H1 (cell line): ENCODE data around the gene ZNF134. TPM values are rescaled to one million over a fixed set of nuclear protein-coding genes. Genes with fewer than 3 reads are reported as not detected.

Source experiments
- CTCF ChIA-PET: fragments of 300-600 bp; sonication (Branson Sonifier 250); formaldehyde crosslinking; loops from one replicate; lab custom pipeline; 2021; ENCODE audit not compliant: partially characterized antibody; lab: Charles Lee
- POLR2A ChIA-PET: fragments of 300-600 bp; sonication (Branson Sonifier 250); formaldehyde crosslinking; loops from one replicate; lab custom pipeline; 2021; ENCODE audit warnings: inconsistent platforms; ENCODE audit not compliant: partially characterized antibody; lab: Charles Lee
- DNase-seq, 2 experiments: peaks; one replicate each; pipeline versions ENCODE4 v3.0.0 to v3.0.0-alpha.2; 2010 to 2022; ENCODE audit warnings: low spot score in 2 of 2, low read depth in 1 of 2, mixed read lengths in 1 of 2
- FAIRE-seq: peaks from 2 replicates; lab custom pipeline; 2011; peaks lifted over from hg19 to GRCh38; lab: Jason Lieb, UNC
- H2AFZ ChIP-seq: 2 replicates; pipeline ENCODE4 v1.8.1; 2012; ENCODE audit warnings: low read length, inconsistent platforms
- H2AK5ac ChIP-seq: 2 replicates; pipeline ENCODE4 v1.6.1; 2013; ENCODE audit warnings: low read depth, low read length
- H2BK120ac ChIP-seq: replicated peaks from 2 replicates; pipeline ENCODE3; 2013; ENCODE audit warnings: low read depth, low read length, inconsistent platforms
- H2BK12ac ChIP-seq: 2 replicates; pipeline ENCODE4 v1.6.1; 2013; ENCODE audit warnings: low read depth, low read length
- H2BK15ac ChIP-seq: 2 replicates; pipeline ENCODE4 v1.6.1; 2013; ENCODE audit warnings: low read length
- H2BK20ac ChIP-seq: 2 replicates; pipeline ENCODE4 v1.6.1; 2013; ENCODE audit warnings: low read length
- H2BK5ac ChIP-seq: 2 replicates; pipeline ENCODE4 v1.6.1; 2013; ENCODE audit warnings: low read depth, low read length
- H3K14ac ChIP-seq: 2 replicates; pipeline ENCODE4 v1.6.1; 2013; ENCODE audit warnings: inconsistent platforms; ENCODE audit not compliant: insufficient read length
- H3K18ac ChIP-seq: 2 replicates; pipeline ENCODE4 v1.6.1; 2013; ENCODE audit warnings: low read length; ENCODE audit errors: extremely low read depth
- H3K23ac ChIP-seq: 2 replicates; pipeline ENCODE4 v1.6.1; 2013; ENCODE audit warnings: inconsistent platforms; ENCODE audit not compliant: insufficient read length
- H3K23me2 ChIP-seq: 2 replicates; pipeline ENCODE4 v1.6.1; 2013; ENCODE audit warnings: low read depth, low read length
- H3K27ac ChIP-seq: 2 replicates; pipeline ENCODE4 v1.6.1; 2011; ENCODE audit warnings: low read depth, low read length, inconsistent platforms
- H3K27me3 ChIP-seq, 4 experiments: replicated peaks in 1 of 4; 1 replicate in 1 of 4; 2 replicates in 3 of 4; pipeline versions ENCODE4 v1.6.1 to v1.8.1; 2011 to 2013; ENCODE audit warnings: low read length in 3 of 4, mild to moderate bottlenecking in 3 of 4, inconsistent platforms in 2 of 4, mixed read lengths in 2 of 4, moderate library complexity in 1 of 4; ENCODE audit not compliant: control insufficient read depth in 3 of 4, insufficient read depth in 3 of 4; ENCODE audit errors: extremely low read depth in 1 of 4
- H3K36me3 ChIP-seq, 4 experiments: 2 replicates each; pipeline versions ENCODE4 v1.6.1 to v1.8.1; 2011 to 2013; ENCODE audit warnings: mild to moderate bottlenecking in 4 of 4, low read length in 3 of 4, moderate library complexity in 2 of 4, control low read depth in 1 of 4, inconsistent platforms in 1 of 4; ENCODE audit not compliant: insufficient read depth in 4 of 4, control insufficient read depth in 2 of 4
- H3K4ac ChIP-seq: replicated peaks from 2 replicates; pipeline ENCODE3; 2013; ENCODE audit warnings: low read length, low read depth, mixed read lengths, inconsistent platforms; ENCODE audit not compliant: insufficient read length
- H3K4me1 ChIP-seq, 4 experiments: replicated peaks in 1 of 4; 1 replicate in 1 of 4; 2 replicates in 3 of 4; pipeline versions ENCODE4 v1.6.1 to v1.8.1; 2011 to 2013; ENCODE audit warnings: low read length in 3 of 4, inconsistent platforms in 2 of 4, mixed read lengths in 1 of 4; ENCODE audit not compliant: insufficient read depth in 4 of 4, control insufficient read depth in 3 of 4
- H3K4me2 ChIP-seq, 2 experiments: 2 replicates each; pipeline versions ENCODE4 v1.6.1 to v1.8.1; 2011 to 2013; ENCODE audit warnings: low read depth in 2 of 2, low read length in 2 of 2, control low read depth in 1 of 2, inconsistent platforms in 1 of 2, mild to moderate bottlenecking in 1 of 2; ENCODE audit not compliant: insufficient read depth in 1 of 2
- H3K4me3 ChIP-seq, 4 experiments: fragments of 200-600, 300-600 bp in 1 of 4; sonication (generic), shearing (Covaris generic), sonication (Bioruptor Twin) in 1 of 4; 2 replicates each; pipeline versions ENCODE4 v1.5.1 to v1.8.1; 2011 to 2016; ENCODE audit warnings: low read length in 4 of 4, low read depth in 3 of 4, control low read depth in 2 of 4, inconsistent platforms in 2 of 4, mild to moderate bottlenecking in 2 of 4, mixed read lengths in 1 of 4, moderate library complexity in 1 of 4; ENCODE audit not compliant: insufficient read depth in 2 of 4; ENCODE audit errors: extremely low read depth in 1 of 4
- H3K56ac ChIP-seq: replicated peaks from 2 replicates; pipeline ENCODE3; 2013; ENCODE audit warnings: low read depth, mild to moderate bottlenecking, mixed read lengths, low read length, inconsistent platforms; ENCODE audit not compliant: insufficient read length
- H3K79me1 ChIP-seq: 2 replicates; pipeline ENCODE4 v1.6.1; 2013; ENCODE audit warnings: low read depth, low read length, control low read depth
- H3K79me2 ChIP-seq, 2 experiments: 2 replicates each; pipeline versions ENCODE4 v1.6.1 to v1.8.1; 2012 to 2013; ENCODE audit warnings: low read length in 2 of 2, mild to moderate bottlenecking in 2 of 2, inconsistent platforms in 1 of 2; ENCODE audit not compliant: insufficient read depth in 2 of 2, control insufficient read depth in 1 of 2
- H3K9ac ChIP-seq, 4 experiments: replicated peaks in 1 of 4; 1 replicate in 1 of 4; 2 replicates in 3 of 4; pipeline versions ENCODE4 v1.6.1 to v1.8.1; 2011 to 2013; ENCODE audit warnings: low read depth in 3 of 4, low read length in 3 of 4, control low read depth in 2 of 4, mild to moderate bottlenecking in 2 of 4, moderate library complexity in 2 of 4, inconsistent platforms in 1 of 4; ENCODE audit errors: extremely low read depth in 1 of 4
- H3K9me3 ChIP-seq, 2 experiments: 2 replicates each; pipeline versions ENCODE4 v1.6.1 to v1.8.1; 2012 to 2013; ENCODE audit warnings: mild to moderate bottlenecking in 2 of 2, moderate library complexity in 2 of 2, control low read depth in 1 of 2, inconsistent platforms in 1 of 2, low read depth in 1 of 2, low read length in 1 of 2, mixed read lengths in 1 of 2; ENCODE audit not compliant: insufficient read depth in 2 of 2
- H4K20me1 ChIP-seq, 2 experiments: replicated peaks in 1 of 2; 2 replicates each; pipeline versions ENCODE3 to v1.8.1; 2011 to 2013; ENCODE audit warnings: inconsistent platforms in 2 of 2, low read length in 2 of 2, mild to moderate bottlenecking in 1 of 2; ENCODE audit not compliant: insufficient read depth in 2 of 2, control insufficient read depth in 1 of 2
- H4K5ac ChIP-seq: 2 replicates; pipeline ENCODE4 v1.6.1; 2013; ENCODE audit warnings: low read length, low read depth, mixed read lengths, inconsistent platforms; ENCODE audit not compliant: insufficient read length
- H4K8ac ChIP-seq: 2 replicates; pipeline ENCODE4 v1.8.0; 2013; ENCODE audit warnings: mild to moderate bottlenecking, moderate library complexity, low read length, inconsistent platforms; ENCODE audit not compliant: insufficient read depth; ENCODE audit errors: extremely low read depth
- H4K91ac ChIP-seq: replicated peaks from 2 replicates; pipeline ENCODE3; 2013; ENCODE audit warnings: low read length, mixed read lengths, inconsistent platforms; ENCODE audit not compliant: insufficient read length
- ATF2 ChIP-seq: IDR thresholded peaks from 2 replicates; pipeline ENCODE4 v1.6.1; 2012; ENCODE audit warnings: low read length, inconsistent platforms
- SIRT6 ChIP-seq: IDR thresholded peaks from one replicate; pipeline ENCODE4 v1.7.1; 2012; ENCODE audit warnings: low read length, inconsistent platforms
- polyA plus RNA-seq, 7 experiments: library from polyadenylated mRNA; depleted of rRNA in 3 of 7; stranded (reverse) in 5 of 7; unstranded in 2 of 7; fragments of >200 nt in 5 of 7; fragments of 200-250 nt in 2 of 7; gene quantifications; 1 replicate in 5 of 7; 2 replicates in 1 of 7; 4 replicates in 1 of 7; pipeline versions ENCODE4 v1.2.1 to v1.2.3, GENCODE V29; 2011 to 2013; ENCODE audit warnings: missing spikeins in 2 of 7, mixed read lengths in 2 of 7
- total RNA-seq: library from RNA; stranded (reverse); fragmentation: NEBNext Ultra II Directional; extraction: Animal tissue kit (Norgen Biotek cat#: 25700); gene quantifications from 2 replicates; pipeline ENCODE4 v1.2.1, GENCODE V29; 2021

Gene ZNF134
- total and polyA plus RNA-seq, 2 of the 8 experiments (the other 6 are each of a cell fraction or from before 2014, with no cell fraction given) = 16.6 to 54.6 TPM

GRCh38 chr19:57623091-57623490, 9.0 kb downstream of the ZNF134 start:
- Histone ChIP-seq H4K20me1 (no peaks in the 10 kb centered on the region), H3K79me2 (peaks cover 27 to 58% of the 10 kb centered on the region in 2 experiments), H2BK12ac (no peak overlapping the region), H3K27me3 (no peaks in the 10 kb centered on the region), H2BK5ac (no peak overlapping the region), H3K27ac (no peak overlapping the region), H3K36me3 (peaks cover 43 to 67% (median 59%) of the 10 kb centered on the region in 4 experiments), H3K14ac (no peak overlapping the region), H3K4me1 (no peaks in the 10 kb centered on the region), H2BK15ac (no peak overlapping the region), H3K56ac (no peak overlapping the region), H3K23ac (no peak overlapping the region), H3K23me2 (no peaks in the 10 kb centered on the region), H3K9me3 (peaks cover 52 to 54% of the 10 kb centered on the region in 2 experiments)
- POLR2A ChIA-PET = interaction anchor here (0.7 to 1.9 kb wide), 3 partner anchors 9 to 294 kb away, joined by 3 to 5 read pairs (median 4); partner anchors contain the start of genes ZNF134 and ZNF530
- TF ChIP-seq SIRT6 (no peak), ATF2 (no peak)
- TF ChIP-seq, all 59 proteins: peak for 0
- no peak overlapping the region for H2BK120ac ChIP-seq
- no peak overlapping the region for H3K9ac ChIP-seq
- H3K79me1 ChIP-seq = peaks cover 7% of the 10 kb centered on the region
- H2BK20ac ChIP-seq = no peak overlapping the region
- H3K4me3 ChIP-seq = no peak overlapping the region
- FAIRE-seq (no peak), DNase-seq (no peak)
- CTCF ChIA-PET = no interaction called here
- H3K4me2 ChIP-seq = no peak overlapping the region
- H4K5ac ChIP-seq = no peak overlapping the region
- H4K91ac ChIP-seq = no peak overlapping the region
- no peak overlapping the region for H2AK5ac ChIP-seq
- no peak overlapping the region for H3K18ac ChIP-seq
- H3K4ac ChIP-seq = no peak overlapping the region
- H2AFZ ChIP-seq = no peak overlapping the region
- H4K8ac ChIP-seq = no peak overlapping the region
